ENCODE measurements around the gene DNPEP.

GRCh38 chr2:219415580-219416234 is 28.0 kb upstream of the DNPEP start:
- TF ChIP-seq ZNF146 (tag by site-specific recombination; IDR thresholded peaks at IDR 0.05) (no peak), ZNF513 (tag by site-specific recombination; IDR thresholded peaks at IDR 0.05) (no peak), REST (tag by site-specific recombination; IDR thresholded peaks at IDR 0.05) (no peak), ZNF184 (tag by site-specific recombination; IDR thresholded peaks at IDR 0.05) (no peak), CTCF (tag by site-specific recombination; IDR thresholded peaks at IDR 0.05) (no peak), ZFP37 (tag by site-specific recombination; IDR thresholded peaks at IDR 0.05) (no peak), OSR2 (tag by site-specific recombination; IDR thresholded peaks at IDR 0.05) (no peak)
